Measurements from ENCODE around the gene PYM1. TPM values are rescaled to one million over a fixed set of nuclear protein-coding genes. Genes with fewer than 3 reads are reported as not detected.

Gene PYM1
- total RNA-seq, 1 donor from 2014 or later, result 47.6 TPM

DNA sequence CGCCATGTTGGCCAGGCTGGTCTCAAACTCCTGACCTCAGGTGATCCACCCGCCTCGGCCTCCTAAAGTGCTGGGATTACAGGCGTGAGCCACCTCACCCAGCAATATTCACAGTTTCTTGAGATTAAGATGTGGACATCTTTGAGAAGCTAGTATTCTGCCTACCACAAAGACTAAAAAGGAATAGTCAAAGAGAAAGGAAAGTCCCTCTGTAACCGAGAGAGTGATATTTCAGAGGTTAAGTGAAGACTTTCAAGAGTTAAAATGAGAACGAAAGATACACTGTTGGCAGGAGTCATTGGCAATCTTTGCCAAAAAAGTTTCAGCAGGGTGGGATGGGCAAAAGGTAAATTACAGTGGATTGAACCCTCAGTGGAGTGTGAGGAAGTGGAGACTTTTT, 18.9 kb upstream of the PYM1 start:
- Histone ChIP-seq H3K27me3 (ENCODE audit: control insufficient read depth, insufficient read depth, low read length) (no peaks in the 10 kb centered on the region), H3K36me3 (ENCODE audit: control insufficient read depth, insufficient read depth, low read length) (no peaks in the 10 kb centered on the region), H3K4me3 (ENCODE audit: low read depth, low read length) (no peak overlapping the region)
- TF ChIP-seq CTCF (IDR thresholded peaks at IDR 0.05; ENCODE audit: insufficient read depth, low read length, poor library complexity, severe bottlenecking), result no peak
- DNase-seq (ENCODE audit: low read depth), result no peak

DNA sequence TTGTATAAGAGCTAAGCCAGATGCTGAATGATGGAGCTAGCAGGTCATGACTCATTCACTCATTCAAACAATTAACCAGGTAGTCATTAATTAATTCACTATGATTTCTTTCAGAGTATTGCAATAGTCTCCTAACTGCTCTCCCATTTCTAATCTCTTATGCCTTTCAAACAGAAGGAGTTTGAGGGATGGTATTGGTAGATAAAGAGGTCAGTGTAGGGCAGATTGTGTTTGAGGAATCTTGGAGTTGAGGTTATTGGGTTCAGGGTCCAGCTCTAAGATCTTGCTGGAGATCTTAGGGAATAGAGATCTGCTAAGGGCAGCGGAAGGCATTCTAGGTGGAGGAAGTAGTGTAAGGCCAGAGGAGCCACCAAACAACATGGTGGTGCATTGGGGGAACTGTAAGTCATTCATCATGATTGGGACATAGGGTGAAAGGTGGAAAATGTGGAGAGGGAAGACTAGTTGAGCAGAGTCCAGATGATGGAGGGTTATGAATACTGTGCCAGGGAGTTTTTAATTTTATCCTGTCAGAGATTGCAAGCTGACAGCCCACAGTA, 15.0 kb upstream of the PYM1 start:
- H3K27me3 ChIP-seq (ENCODE audit: control insufficient read depth, insufficient read depth, low read length), result no peaks in the 10 kb centered on the region
- TF ChIP-seq CTCF (IDR thresholded peaks at IDR 0.05; ENCODE audit: insufficient read depth, low read length, poor library complexity, severe bottlenecking), result no peak

DNA sequence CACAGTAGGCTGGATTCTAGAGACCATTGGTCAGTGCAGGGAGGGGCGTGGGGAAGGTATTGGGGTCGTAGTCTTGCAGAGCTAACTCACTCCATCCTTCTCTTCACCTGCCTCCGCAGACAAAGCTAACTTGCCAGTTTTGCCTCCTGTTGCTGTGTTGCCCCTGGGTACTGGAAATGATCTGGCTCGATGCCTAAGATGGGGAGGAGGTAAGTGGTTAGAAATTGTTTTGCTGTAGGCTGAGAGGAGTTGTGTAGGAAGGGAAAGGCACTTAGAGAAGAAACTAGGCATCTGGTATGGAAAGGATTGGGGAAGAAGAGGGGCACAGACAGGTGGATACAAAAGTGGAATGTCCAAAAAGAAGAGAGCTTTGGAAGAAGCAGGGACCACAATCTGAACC, 14.4 kb upstream of the PYM1 start:
- H3K27me3 ChIP-seq (ENCODE audit: control insufficient read depth, insufficient read depth, low read length), result no peaks in the 10 kb centered on the region
- no peak for DNase-seq (ENCODE audit: low read depth)
- H3K4me3 ChIP-seq (ENCODE audit: low read depth, low read length), result no peak overlapping the region
- H3K36me3 ChIP-seq (ENCODE audit: control insufficient read depth, insufficient read depth, low read length), result no peaks in the 10 kb centered on the region
- TF ChIP-seq CTCF (IDR thresholded peaks at IDR 0.05; ENCODE audit: insufficient read depth, low read length, poor library complexity, severe bottlenecking), result no peak

More for the DNA sequence above, 15.0 kb upstream of the PYM1 start:
- DNase-seq (ENCODE audit: low read depth), result no peak
- Histone ChIP-seq H3K36me3 (ENCODE audit: control insufficient read depth, insufficient read depth, low read length) (no peaks in the 10 kb centered on the region), H3K4me3 (ENCODE audit: low read depth, low read length) (no peak overlapping the region)

- Histone ChIP-seq H3K27me3 (ENCODE audit: control insufficient read depth, insufficient read depth, low read length) (no peaks in the 10 kb centered on the region), H3K36me3 (ENCODE audit: control insufficient read depth, insufficient read depth, low read length) (no peaks in the 10 kb centered on the region), H3K4me3 (ENCODE audit: low read depth, low read length) (no peak overlapping the region)
- no peak for DNase-seq (ENCODE audit: low read depth)
- peak; percentile 92 for TF ChIP-seq CTCF (IDR thresholded peaks at IDR 0.05; ENCODE audit: insufficient read depth, low read length, poor library complexity, severe bottlenecking)
These were observed 12.5 kb upstream of the PYM1 start for GRCh38 chr12:55940065-55940732.

DNA sequence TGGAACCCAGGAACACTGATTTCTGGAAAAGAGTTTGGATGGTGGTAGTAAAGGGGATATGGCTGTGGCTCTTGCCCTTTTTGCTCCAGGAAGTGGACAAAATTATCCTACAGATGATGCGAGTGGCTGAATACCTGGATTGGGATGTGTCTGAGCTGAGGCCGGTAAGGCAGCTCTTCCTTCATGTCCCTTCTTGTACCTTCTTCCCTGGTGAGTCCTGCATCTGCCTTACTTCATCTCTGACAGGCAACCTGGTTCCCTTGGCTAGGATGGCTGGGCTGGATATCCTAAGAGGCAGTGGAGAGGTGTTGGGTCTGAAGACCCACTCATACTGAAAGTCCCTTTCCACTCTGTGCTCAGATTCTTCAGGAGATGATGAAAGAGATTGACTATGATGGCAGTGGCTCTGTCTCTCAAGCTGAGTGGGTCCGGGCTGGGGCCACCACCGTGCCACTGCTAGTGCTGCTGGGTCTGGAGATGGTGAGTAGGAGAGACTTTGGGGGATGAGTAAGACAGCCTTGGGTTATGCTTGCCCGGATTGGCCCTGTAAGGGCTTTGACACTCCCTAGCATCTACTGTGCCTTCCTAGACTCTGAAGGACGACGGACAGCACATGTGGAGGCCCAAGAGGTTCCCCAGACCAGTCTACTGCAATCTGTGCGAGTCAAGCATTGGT, 11.3 kb upstream of the PYM1 start:
- no peaks in the 10 kb centered on the region for H3K27me3 ChIP-seq (ENCODE audit: control insufficient read depth, insufficient read depth, low read length)
- DNase-seq (ENCODE audit: low read depth), result no peak
- H3K36me3 ChIP-seq (ENCODE audit: control insufficient read depth, insufficient read depth, low read length), result no peaks in the 10 kb centered on the region
- no peak overlapping the region for H3K4me3 ChIP-seq (ENCODE audit: low read depth, low read length)
- no peak for TF ChIP-seq CTCF (IDR thresholded peaks at IDR 0.05; ENCODE audit: insufficient read depth, low read length, poor library complexity, severe bottlenecking)
